PC-3 (cell line): Measurements from ENCODE around the gene ABCC5. TPM values are rescaled to one million over a fixed set of nuclear protein-coding genes. Genes with fewer than 3 reads are reported as not detected.

ENCODE experiments used
- ATAC-seq: fragments of 200-7000 bp; cut with Tn5 transposase; 2 replicates; pipeline ENCODE4 v1.9.1; 2020; ENCODE audit warnings: mild to moderate bottlenecking, moderate library complexity
- BruUV-seq: library from RNA; stranded (reverse); fragments of 400-500 nt; replicated peaks from 2 replicates; lab custom pipeline; 2021; lab: Mats Ljungman, UMichigan
- CTCF ChIA-PET: fragments of 300-600 bp; sonication (Branson Sonifier 250); formaldehyde crosslinking; loops from one replicate; lab custom pipeline; 2022; ENCODE audit warnings: antibody characterized with exemption; lab: Charles Lee
- POLR2A ChIA-PET: fragments of 300-600 bp; sonication (Branson Sonifier 250); formaldehyde crosslinking; loops from one replicate; lab custom pipeline; 2022; ENCODE audit warnings: antibody characterized with exemption; ENCODE audit not compliant: unreplicated experiment; lab: Charles Lee
- DNase-seq: peaks from one replicate; pipeline ENCODE4 v3.0.0-alpha.2; 2015
- H2AFZ ChIP-seq: fragments of 300-600 bp; sonication (generic); 2 replicates; pipeline ENCODE4 v1.6.0; 2016; ENCODE audit warnings: antibody characterized with exemption, low read length
- H3F3A ChIP-seq: fragments of 300-600 bp; sonication (generic); one replicate; pipeline ENCODE4 v1.6.0; 2017; ENCODE audit warnings: antibody characterized with exemption, low read length, control low read depth, mild to moderate bottlenecking; ENCODE audit not compliant: unreplicated experiment
- H3K27ac ChIP-seq: fragments of 300-600 bp; sonication (generic); 2 replicates; pipeline ENCODE4 v1.5.1; 2016; ENCODE audit warnings: mild to moderate bottlenecking, low read length
- H3K27me3 ChIP-seq: fragments of 300-600 bp; sonication (generic); 2 replicates; pipeline ENCODE4 v1.6.1; 2016; ENCODE audit warnings: low read length, mixed read lengths
- H3K36me3 ChIP-seq: fragments of 300-600 bp; sonication (generic); 2 replicates; pipeline ENCODE4 v1.6.1; 2016; ENCODE audit warnings: low read depth, mixed run types, low read length, mixed read lengths
- H3K4me1 ChIP-seq: fragments of 300-600 bp; sonication (generic); 2 replicates; pipeline ENCODE4 v1.5.1; 2016; ENCODE audit warnings: low read length; ENCODE audit not compliant: insufficient read depth
- H3K4me2 ChIP-seq: fragments of 300-600 bp; sonication (generic); 2 replicates; pipeline ENCODE4 v1.6.0; 2016; ENCODE audit warnings: low read length
- H3K4me3 ChIP-seq: fragments of 300-600 bp; sonication (generic); 2 replicates; pipeline ENCODE4 v1.5.1; 2016; ENCODE audit warnings: mild to moderate bottlenecking, low read length, mixed read lengths
- H3K79me2 ChIP-seq: fragments of 300-600 bp; sonication (generic); 2 replicates; pipeline ENCODE4 v1.6.1; 2017; ENCODE audit warnings: low read length, mixed read lengths
- H3K9ac ChIP-seq: fragments of 300-600 bp; sonication (generic); 2 replicates; pipeline ENCODE4 v1.6.0; 2016; ENCODE audit warnings: mild to moderate bottlenecking, low read length
- H3K9me2 ChIP-seq: fragments of 300-600 bp; sonication (generic); replicated peaks from 2 replicates; pipeline ENCODE4 v1.6.1; 2016; ENCODE audit warnings: mixed run types, low read length, mixed read lengths
- H3K9me3 ChIP-seq: fragments of 300-600 bp; sonication (generic); 2 replicates; pipeline ENCODE4 v1.6.1; 2016; ENCODE audit warnings: low read length, mixed read lengths
- H4K20me1 ChIP-seq: fragments of 300-600 bp; sonication (generic); 2 replicates; pipeline ENCODE4 v1.6.1; 2016; ENCODE audit warnings: low read length, mixed read lengths
- EZH2 ChIP-seq: fragments of 300-600 bp; sonication (generic); IDR thresholded peaks from one replicate; pipeline ENCODE4 v1.6.1; 2017; ENCODE audit warnings: antibody characterized with exemption, mild to moderate bottlenecking, low read length; ENCODE audit not compliant: unreplicated experiment
- EZH2phosphoT487 ChIP-seq: fragments of 300-600 bp; sonication (generic); IDR thresholded peaks from 2 replicates; pipeline ENCODE4 v1.6.1; 2018; ENCODE audit warnings: mild to moderate bottlenecking, antibody characterized with exemption, low read length, borderline replicate concordance
- intact Hi-C: fragments of 100-400 bp; cut with micrococcal nuclease; formaldehyde crosslinking; loops from 2 replicates; pipeline ENCODE4 v1.9.0; 2023
- total RNA-seq: library from RNA; depleted of rRNA; stranded (reverse); fragments of >200 nt; gene quantifications from 2 replicates; pipeline ENCODE4 v1.2.3, GENCODE V29; 2014
- TF ChIP-seq, protein P1 (sequence below): fragments of 300-600 bp; sonication (generic); conservative IDR thresholded peaks from 2 replicates; pipeline ENCODE4 v1.5.1; 2017; ENCODE audit warnings: antibody characterized with exemption, low read depth, mild to moderate bottlenecking, low read length

ABCC5 gene
- total RNA-seq, 1 experiment from 2014 or later, result 16.1 TPM

DNA sequence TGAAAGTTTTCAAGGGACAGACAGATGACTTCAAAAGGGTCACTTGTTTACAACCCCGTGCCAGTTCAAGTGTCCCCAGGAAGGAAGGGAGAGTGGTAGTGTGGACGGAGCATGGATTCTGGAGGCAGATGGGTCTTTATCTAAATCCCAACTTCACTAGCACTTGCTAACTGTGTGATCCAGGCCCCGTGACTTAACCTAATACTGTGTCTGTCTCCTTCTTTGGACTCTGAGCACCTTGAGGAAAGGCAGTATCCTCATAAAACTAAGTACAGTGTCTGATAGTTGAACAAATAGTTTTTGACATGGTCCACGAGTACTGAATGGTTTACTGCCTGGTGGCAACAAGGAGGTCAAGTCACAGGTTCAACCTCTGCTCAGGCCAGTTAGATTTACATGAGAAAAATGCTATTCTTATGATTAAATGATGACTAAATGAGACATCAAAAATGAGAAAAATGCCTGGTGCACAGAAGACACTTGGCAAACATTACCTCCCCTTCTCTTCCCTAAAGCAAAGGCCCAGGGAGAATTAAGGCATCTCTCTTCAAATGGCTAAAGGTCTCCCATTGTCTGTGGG, 48.9 kb downstream of the ABCC5 start:
- Histone ChIP-seq H3K9me3 (no peaks in the 10 kb centered on the region), H2AFZ (no peak overlapping the region), H3K36me3 (peaks cover 29% of the 10 kb centered on the region; the same call in 1 of the 2 replicates), H3F3A (no peaks in the 10 kb centered on the region), H3K27ac (no peak overlapping the region), H3K4me1 (peaks cover 15% of the 10 kb centered on the region; the same call in 1 of the 2 replicates), H3K4me2 (no peak overlapping the region), H3K9me2 (no peaks in the 10 kb centered on the region), H3K4me3 (no peak overlapping the region), H3K27me3 (no peaks in the 10 kb centered on the region), H3K9ac (no peak overlapping the region), H3K79me2 (no peaks in the 10 kb centered on the region), H4K20me1 (no peaks in the 10 kb centered on the region)
- no TSS peak for BruUV-seq
- CTCF ChIA-PET, result no interaction called here
- TF ChIP-seq EZH2phosphoT487 (no peak), EZH2 (no peak)
- TF ChIP-seq, protein P1, sequence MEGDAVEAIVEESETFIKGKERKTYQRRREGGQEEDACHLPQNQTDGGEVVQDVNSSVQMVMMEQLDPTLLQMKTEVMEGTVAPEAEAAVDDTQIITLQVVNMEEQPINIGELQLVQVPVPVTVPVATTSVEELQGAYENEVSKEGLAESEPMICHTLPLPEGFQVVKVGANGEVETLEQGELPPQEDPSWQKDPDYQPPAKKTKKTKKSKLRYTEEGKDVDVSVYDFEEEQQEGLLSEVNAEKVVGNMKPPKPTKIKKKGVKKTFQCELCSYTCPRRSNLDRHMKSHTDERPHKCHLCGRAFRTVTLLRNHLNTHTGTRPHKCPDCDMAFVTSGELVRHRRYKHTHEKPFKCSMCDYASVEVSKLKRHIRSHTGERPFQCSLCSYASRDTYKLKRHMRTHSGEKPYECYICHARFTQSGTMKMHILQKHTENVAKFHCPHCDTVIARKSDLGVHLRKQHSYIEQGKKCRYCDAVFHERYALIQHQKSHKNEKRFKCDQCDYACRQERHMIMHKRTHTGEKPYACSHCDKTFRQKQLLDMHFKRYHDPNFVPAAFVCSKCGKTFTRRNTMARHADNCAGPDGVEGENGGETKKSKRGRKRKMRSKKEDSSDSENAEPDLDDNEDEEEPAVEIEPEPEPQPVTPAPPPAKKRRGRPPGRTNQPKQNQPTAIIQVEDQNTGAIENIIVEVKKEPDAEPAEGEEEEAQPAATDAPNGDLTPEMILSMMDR, result no peak
- POLR2A ChIA-PET, result no interaction called here
- peak; percentile 7 for DNase-seq
- ATAC-seq, result no peak
- intact Hi-C loops, result no loop called here

DNA sequence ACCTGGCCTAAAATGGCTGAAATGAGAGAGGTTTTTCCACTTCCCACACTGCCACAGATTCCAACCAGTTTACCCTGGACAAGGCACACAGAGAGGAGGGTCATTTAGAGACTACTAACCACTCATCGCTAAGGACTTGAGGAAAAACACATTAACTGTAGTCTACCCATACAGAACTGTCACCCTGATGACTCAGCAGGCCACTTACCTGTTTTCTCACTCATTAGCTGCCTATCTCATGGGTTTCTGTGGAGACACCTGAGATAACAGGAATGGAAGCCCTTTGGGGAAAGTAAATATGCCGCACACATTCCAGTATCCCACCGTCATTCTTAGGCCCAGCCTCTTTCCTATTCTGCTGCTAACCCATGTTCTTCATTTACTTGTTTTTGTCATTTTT, 50.0 kb downstream of the ABCC5 start:
- no peak overlapping the region for H2AFZ ChIP-seq
- intact Hi-C loops, result no loop called here
- no peaks in the 10 kb centered on the region for H3K27me3 ChIP-seq
- peaks cover 29% of the 10 kb centered on the region; the same call in 1 of the 2 replicates for H3K36me3 ChIP-seq
- H3K9ac ChIP-seq, result no peak overlapping the region
- peaks cover 15% of the 10 kb centered on the region; the same call in 1 of the 2 replicates for H3K4me1 ChIP-seq
- DNase-seq (peak; percentile 20), ATAC-seq (no peak)
- no peaks in the 10 kb centered on the region for H4K20me1 ChIP-seq
- H3K27ac ChIP-seq, result peak overlapping the region; percentile 46; the same call in 1 of the 2 replicates
- H3F3A ChIP-seq, result no peaks in the 10 kb centered on the region
- H3K9me2 ChIP-seq, result no peaks in the 10 kb centered on the region
- no peak overlapping the region for H3K4me3 ChIP-seq
- no peaks in the 10 kb centered on the region for H3K79me2 ChIP-seq
- H3K4me2 ChIP-seq, result no peak overlapping the region
- POLR2A ChIA-PET, result no interaction called here
- no peaks in the 10 kb centered on the region for H3K9me3 ChIP-seq
- TF ChIP-seq, protein P1, result no peak
- TF ChIP-seq EZH2, result no peak
- TF ChIP-seq EZH2phosphoT487, result no peak
- CTCF ChIA-PET, result interaction anchor here (0.6 kb wide), 1 partner anchor 66 kb away, joined by 5 read pairs; no protein-coding TSS in a partner anchor
- BruUV-seq, result no TSS peak

GRCh38 chr3:183966361-183966791, 51.3 kb downstream of the ABCC5 start:
- Histone ChIP-seq H2AFZ (no peak overlapping the region), H3F3A (no peaks in the 10 kb centered on the region), H4K20me1 (no peaks in the 10 kb centered on the region), H3K36me3 (peaks cover 30% of the 10 kb centered on the region; the same call in 1 of the 2 replicates), H3K4me1 (peaks cover 15% of the 10 kb centered on the region; the same call in 1 of the 2 replicates), H3K4me2 (no peak overlapping the region), H3K4me3 (no peak overlapping the region), H3K79me2 (no peaks in the 10 kb centered on the region), H3K27ac (peak overlapping the region; percentile 55), H3K9ac (no peak overlapping the region; the same call in 1 of the 2 replicates), H3K27me3 (no peaks in the 10 kb centered on the region), H3K9me2 (no peaks in the 10 kb centered on the region), H3K9me3 (no peaks in the 10 kb centered on the region)
- BruUV-seq, result no TSS peak
- POLR2A ChIA-PET, result interaction anchor here (0.5 kb wide), 1 partner anchor 1099 kb away, joined by 5 read pairs; no protein-coding TSS in a partner anchor
- ATAC-seq (peak; percentile 46), DNase-seq (peak; percentile 64)
- CTCF ChIA-PET, result no interaction called here
- TF ChIP-seq EZH2phosphoT487 (no peak), EZH2 (no peak)
- TF ChIP-seq, protein P1, result no peak
- intact Hi-C loops, result no loop called here
